Stimulated activated CD4-positive, alpha-beta T cell treated with anti-CD3 and anti-CD28 coated beads, Interleukin-15, amount 100 ng/mL, for 24 hours (primary cell): Measurements from ENCODE around the gene NAT16.
"Not testable (repeated sequence)": the region's sequence is repeated elsewhere in the genome, so short reads cannot be mapped to it uniquely, and the experiment has no call there.

Experiments
- DNase-seq: peaks from one replicate; pipeline ENCODE4 v3.0.0-alpha.2; 2020

Gene NAT16

DNA sequence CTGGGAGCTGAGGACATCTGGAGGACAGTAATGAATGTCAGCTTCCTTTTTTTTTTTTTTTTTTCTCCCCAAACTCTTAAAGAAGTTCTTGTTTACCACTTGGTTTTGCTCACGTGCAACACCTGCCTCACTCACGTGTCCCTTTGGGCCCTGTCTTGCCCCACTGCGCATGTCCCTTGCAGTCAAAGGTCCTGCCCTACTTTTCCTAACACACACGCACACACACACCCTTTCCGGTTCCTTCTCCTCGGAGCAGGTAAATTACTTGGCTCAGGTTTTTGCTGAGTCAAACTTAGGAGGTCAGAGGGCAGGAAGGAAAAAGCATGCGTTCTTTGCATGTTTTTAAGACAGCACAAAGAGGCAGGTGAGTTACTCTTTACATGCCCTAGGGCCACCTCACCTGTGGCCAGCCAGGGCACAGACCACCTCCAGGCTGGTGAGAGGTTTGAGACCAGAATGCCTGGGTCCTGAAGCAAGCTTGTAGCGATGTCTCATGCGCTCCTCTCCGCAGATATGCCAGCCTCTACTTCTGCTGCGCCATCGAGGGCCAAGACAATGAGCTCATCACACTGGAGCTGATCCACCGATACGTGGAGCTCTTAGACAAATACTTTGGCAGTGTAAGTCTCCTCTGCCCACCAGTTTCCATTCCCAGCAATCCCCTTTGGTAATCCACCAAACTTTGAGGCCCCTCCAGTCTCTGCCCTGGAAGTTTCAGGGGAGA, 23.1 kb downstream of the NAT16 start:
- DNase-seq = no peak

- no peak for DNase-seq
These were observed 23.8 kb downstream of the NAT16 start for GRCh38 chr7:101156277-101156676.

DNA sequence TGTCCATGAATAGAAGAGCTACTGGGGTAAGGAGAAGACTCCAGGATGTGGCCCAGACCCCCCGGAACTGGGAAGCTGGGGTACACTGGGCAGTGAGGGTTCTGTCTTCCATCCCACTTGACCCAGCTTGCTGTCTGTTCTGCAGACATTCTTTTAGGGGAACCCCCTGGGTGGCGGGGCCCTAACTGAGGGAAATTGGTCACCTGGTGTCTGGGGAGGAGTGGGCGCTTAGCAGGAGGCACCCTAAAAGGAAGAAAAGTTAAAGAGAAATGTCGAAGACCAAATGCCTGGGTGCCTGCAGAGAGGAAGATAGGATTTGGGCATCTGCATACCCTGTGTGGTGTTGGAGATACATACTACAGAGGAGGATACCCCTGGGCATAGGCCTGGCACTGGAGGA, 24.8 kb downstream of the NAT16 start:
- DNase-seq = no peak

DNA sequence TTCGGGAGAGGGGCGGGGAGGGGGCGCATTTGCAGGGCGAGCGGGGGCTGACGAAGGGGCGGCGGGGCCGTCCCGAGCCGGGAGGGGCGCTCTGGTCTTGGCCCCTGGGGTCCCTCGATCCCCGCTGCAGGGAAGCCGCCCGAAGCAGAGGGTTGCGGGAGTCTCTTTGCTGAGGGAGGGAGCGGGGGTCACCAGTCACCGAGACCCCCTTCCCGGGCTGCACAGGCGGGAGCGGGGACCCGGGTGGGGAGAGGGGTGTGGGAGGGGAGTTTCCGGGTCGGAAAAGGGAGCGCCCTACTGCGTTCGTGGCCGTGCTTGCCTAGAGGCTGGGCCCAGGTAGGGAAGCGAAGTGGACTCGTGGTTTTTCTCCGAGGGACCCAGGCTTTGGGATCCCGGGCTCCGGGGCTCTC, 25.4 kb downstream of the NAT16 start:
- no peak for DNase-seq

- DNase-seq = peak; percentile 95
These were observed 26.0 kb downstream of the NAT16 start, which contains the start of gene AP1S1 for GRCh38 chr7:101153969-101154692. Gene AP1S1 (plus strand): TSS chr7:101154476. CDS start chr7:101154515, 39 bp downstream.

DNA sequence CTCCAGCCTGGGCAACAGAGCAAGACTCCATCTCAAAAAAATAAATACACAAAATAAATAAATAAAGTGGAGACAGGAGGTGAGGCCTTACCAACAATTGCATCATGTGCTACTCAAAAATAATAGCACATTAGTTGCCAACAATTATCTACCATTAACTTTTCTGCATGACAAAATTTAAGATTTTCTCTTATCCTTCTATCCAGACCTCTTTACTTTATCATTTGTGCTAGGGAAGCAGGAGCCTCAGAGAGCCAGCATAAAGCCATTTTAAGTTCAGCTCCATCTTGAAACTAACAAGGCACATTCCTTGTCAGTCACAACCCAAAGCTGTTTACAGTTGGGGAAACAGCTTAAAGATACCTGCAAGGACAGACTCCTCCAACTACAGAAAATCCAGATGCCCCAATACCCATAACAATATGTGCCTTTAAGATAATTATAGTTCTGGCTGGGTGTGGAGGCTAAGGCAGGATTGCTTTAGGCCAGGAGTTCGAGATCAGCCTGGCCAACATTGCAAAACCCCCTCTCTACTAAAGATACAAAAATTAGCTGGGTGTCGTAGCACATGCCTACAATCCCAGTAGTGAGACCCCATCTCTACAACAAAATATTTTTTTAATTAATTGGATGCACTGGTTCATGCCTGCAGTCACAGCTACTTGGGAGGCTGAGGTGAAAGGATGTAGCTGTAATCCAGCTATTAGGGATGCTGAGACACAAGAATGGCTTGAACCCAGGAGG, 28.0 kb downstream of the NAT16 start:
- no peak for DNase-seq

- DNase-seq = no peak
These were observed 39.2 kb downstream of the NAT16 start for GRCh38 chr7:101140746-101141382.

GRCh38 chr7:101140339-101140699, 39.8 kb downstream of the NAT16 start:
- no peak for DNase-seq

- DNase-seq = peak; percentile 93
These were observed 41.8 kb downstream of the NAT16 start for GRCh38 chr7:101138213-101138870.

DNA sequence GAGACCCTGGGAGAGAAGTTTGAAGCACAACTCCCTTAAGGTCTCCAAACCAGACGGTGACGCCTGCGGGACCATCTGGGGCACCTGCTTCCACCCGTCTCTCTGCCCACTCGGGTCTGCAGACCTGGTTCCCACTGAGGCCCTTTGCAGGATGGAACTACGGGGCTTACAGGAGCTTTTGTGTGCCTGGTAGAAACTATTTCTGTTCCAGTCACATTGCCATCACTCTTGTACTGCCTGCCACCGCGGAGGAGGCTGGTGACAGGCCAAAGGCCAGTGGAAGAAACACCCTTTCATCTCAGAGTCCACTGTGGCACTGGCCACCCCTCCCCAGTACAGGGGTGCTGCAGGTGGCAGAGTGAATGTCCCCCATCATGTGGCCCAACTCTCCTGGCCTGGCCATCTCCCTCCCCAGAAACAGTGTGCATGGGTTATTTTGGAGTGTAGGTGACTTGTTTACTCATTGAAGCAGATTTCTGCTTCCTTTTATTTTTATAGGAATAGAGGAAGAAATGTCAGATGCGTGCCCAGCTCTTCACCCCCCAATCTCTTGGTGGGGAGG, 42.4 kb downstream of the NAT16 start:
- DNase-seq = no peak

DNA sequence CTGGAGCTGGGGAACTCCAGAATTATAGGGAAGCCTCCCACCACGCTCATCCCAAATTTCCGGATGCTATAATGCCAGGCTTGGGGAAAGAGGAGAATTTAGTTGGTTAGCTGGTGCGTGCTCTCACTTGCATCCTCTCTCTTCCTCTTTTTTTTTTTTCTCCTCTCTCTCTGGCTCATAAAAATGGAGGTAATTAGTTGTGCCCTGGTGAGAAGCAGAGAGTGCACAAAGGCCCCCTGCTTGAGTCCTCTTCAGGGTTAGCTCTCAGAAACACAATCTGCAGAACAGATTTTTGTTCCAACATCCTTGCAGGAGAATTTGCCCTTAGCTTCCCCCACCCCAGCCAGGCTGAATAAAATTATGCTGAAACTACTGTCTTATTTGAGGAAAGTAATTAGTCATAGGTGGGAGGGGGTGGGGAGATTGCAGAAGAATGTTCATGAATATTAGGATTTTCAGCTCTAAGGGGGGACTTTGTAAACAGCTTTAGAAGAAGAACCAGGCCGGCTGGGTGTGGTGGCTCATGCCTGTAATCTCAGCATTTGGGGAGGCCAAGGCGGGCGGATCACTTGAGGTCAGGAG, 45.6 kb downstream of the NAT16 start:
- no peak for DNase-seq

DNA sequence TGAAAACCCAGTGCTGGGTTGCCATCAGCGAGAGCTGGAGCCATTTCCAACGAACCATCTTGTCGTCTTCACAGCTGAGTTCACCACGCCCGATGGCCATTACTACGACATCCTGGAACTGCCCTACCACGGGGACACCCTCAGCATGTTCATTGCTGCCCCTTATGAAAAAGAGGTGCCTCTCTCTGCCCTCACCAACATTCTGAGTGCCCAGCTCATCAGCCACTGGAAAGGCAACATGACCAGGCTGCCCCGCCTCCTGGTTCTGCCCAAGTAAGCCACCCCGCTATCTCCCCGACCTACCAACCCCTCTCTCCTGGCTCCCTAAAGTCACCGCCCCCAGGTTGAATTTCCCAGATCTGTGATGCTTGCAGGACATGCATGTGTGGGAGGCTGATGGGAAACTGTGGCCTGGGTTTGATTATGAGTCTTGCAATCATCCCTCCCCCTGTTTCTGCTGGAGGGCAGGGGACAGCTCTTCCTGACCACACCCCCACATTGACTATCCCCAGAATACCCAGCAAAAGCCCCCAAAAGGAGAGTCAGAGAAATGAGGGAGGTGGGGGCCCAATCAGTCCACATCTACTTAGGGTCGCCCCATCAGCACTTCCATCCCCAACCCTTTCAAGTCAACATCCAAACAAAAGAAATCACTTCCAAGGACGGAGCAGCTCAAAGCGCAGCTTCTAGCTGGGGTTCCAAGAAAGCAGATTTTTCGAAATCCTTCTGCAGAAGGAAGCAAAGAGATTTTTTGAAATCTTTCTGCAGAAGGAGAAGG, 46.3 kb downstream of the NAT16 start:
- no peak for DNase-seq

DNA sequence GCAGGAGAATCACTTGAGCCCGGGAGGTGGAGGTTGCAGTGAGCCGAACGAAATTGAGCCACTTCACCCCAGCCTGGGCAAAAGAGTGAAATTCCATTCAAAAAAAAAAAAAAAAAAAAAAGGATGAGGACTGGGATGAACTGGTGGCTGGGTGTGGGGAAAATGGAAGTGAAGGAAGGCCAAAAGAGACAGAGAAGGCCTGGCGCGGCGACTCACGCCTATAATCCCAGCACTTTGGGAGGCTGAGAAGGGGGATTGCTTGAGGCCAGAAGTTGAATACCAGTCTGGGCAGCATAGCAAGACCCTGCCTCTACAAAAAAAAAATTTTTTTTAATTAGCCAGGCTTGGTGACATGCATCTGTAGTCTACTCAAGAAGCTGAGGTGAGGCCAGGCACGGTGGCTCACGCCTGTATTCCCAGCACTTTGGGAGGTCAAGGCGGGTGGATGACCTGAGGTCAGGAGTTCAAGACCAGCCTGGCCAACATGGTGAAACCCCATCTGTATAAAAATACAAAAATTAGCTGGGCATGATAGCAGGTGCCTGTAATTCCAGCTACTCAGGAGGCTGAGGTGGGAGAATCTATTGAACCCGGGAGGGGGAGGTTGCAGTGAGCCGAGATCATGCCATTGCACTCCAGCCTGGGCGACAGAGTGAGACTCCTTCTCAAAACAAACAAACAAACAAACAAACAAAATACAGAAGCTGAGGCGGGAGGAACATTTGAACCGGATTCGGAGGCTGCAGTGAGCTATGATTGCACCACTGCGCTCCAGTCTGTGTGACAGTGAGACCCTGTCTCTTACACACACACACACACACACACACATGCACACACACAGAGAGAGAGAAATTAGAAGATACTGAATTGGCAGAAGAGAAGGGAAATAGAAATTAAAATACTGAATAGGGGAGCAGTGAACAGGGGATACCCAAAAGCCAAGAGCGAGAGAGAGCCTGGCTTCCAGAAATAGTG, 47.2 kb downstream of the NAT16 start:
- not testable (repeated sequence) for DNase-seq

DNA sequence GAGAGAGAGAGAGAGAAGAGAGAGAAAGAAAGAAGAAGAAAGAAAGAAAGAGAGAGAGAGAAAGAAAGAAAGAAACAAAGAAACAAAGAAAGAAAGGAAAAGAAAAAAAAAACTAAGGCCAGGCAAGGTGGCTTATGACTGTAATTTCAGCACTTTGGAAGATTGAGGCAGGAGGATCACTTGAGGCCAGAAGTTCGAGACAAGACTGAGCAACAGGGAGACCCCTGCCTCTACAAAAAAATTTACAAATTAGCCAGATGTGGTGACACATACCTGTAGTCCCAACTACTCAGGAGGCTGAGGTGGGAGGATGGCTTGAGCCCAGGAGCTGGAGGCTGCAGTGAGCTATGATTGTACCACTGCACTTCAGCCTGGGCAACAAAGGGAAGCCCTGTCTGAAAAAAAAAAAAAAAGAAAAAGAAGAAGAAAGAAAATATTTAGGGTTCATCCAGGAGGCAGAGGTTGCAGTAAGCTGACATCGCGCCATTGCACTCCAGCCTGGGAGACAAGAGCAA, 50.4 kb downstream of the NAT16 start:
- DNase-seq = no peak

GRCh38 chr7:101128040-101128834, 51.9 kb downstream of the NAT16 start:
- DNase-seq = no peak

GRCh38 chr7:101127460-101128039, 52.5 kb downstream of the NAT16 start:
- no peak for DNase-seq

- peak; percentile 57 for DNase-seq
These were observed 53.2 kb downstream of the NAT16 start, which contains the start of gene SERPINE1 for GRCh38 chr7:101126651-101127459. Gene SERPINE1 (plus strand): TSS chr7:101127104. CDS start chr7:101128394, 1,290 bp downstream.
